Activated gamma-delta T cell (primary cell): ENCODE data around the gene TNFRSF1B.

ENCODE experiments used
- DNase-seq: peaks from one replicate; lab custom pipeline; 2025; lab: John Stamatoyannopoulos, UW

Gene TNFRSF1B

DNA sequence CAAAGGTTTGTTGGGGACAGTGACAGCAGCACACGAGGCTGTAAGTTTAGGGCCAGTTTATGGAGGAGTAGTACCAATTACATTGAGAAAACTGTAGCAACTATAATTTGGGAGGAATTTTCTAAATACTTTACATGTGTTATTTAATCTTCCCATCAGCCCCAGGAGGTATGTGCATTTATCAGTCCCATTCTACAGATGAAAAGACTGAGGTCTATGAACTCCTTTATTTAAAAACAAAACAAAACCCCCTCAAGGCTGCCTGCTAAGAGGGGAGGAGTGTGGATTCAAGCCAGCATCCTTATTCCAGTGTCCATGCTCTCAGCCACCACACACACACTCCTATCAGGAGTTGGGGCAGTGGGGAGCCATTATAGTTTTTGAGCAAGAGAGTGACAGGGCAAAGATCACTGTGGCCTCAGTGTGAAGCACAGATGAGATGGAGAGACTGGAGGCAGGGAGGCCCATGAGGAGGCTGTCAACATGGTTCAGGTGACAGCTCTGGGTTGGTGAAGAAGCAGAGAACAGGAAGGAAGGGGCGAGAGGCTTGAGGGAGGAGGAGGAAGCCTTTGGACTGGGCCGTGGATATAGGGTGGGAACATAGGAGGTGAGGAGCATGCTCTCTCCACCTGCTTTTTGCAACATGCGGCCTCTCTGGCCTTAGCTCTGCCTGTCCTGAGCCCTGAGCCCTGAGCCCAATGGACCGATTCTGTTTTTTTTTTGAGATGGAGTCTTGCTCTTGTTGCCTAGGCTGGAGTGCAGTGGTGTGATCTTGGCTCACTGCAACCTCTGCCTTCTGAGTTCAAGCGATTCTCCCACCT is 9.7 kb downstream of the TNFRSF1B start:
- DNase-seq = no peak

DNA sequence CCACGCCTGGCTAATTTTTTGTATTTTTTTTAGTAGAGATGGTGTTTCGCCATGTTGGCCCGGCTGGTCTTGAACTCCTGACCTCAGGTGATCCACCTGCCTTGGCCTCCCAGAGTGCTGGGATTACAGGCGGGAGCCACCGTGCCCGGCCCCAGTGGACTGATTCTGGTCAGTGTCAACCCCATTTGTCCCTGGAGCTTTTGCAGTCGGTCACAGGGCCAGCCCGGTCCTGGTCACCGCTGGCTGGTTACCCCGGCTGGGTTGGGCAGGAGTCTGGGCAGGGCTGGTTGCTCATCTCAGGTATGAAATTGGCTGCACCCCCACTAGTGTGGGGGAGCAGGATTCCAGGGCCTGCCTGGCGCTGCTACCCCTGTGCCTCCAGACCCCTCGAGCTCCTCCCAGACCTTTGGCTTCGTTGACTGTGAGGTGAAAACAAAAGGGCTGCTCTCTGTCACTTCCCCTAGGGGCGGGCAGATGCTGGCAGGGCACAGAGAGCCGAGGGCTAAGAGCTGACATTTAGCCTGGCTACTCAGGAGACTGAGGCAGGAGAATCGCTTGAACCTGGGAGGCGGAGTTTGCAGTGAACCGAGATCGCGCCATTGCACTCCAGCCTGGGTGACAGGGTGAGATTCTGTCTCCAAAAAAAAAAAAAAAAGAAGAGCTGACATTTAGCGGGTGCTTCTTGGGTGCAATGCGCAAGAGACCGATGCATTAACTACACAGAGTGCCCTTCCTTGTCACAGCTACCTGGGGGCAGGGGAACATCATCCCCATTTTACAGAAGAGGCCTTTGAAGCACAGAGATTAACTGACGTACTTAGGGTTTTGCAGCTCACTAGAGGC is 10.6 kb downstream of the TNFRSF1B start:
- no peak for DNase-seq

DNA sequence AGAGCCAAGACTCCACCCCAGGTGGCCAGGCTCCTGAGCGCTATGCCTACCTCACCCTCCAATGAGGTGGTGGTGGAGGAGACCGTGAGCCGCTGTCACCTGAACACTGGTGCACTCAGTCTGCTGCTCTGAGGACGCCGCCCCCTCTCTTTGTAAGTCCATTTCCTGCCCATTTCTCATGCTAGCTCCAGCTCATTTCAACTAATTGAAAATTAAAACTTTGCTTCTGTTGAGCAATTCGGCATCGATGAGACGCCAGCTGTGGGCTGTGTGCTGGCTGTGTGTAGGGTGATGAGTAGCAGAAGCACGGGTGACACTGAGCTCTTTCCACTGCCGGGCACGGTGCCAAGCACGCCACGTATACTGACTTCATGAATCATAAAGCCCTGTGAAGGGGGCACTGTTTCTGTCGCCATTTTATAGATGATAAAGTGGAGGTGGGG is 11.2 kb downstream of the TNFRSF1B start:
- DNase-seq = peak; percentile 84

DNA sequence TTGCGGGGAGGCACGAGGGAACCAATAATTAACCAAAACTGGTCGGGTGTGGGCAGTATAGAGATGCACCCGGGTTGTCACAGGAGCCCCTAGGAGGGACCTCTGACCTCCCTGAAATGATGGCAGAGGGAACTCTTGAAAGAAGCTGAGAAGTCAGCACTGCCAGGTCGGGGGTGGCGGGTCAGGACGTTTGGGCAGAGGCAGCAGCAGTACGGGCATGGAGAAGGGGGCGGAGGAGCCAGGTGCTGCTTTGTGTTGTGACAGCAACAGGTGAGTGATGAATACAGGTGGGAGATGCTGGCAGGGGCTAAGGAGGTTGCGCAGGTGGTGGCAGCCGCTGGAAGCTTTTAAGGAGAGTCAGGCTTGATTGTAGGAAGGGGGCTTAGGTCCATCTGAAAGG is 11.7 kb downstream of the TNFRSF1B start:
- no peak for DNase-seq

DNA sequence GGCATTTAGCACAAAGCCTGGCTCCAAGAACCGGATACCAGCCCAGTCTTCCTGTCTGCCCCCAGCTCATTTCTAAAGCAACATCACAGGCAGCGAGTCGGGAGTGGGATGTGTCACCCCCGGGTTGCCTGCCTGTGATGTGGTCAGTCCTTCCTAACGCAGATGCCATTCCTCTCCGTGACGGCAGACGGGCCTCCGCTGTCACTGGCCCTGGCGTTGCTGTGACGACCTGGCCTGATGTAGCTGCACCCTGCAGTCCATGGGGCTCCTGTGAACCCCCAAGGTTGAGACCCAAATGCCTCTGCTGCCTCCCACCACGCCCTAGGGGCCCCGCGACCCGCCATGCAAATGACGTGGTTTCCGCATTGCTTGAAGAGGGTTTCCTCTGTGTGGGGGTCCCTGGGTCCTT is 12.3 kb downstream of the TNFRSF1B start:
- DNase-seq = peak; percentile 75

DNA sequence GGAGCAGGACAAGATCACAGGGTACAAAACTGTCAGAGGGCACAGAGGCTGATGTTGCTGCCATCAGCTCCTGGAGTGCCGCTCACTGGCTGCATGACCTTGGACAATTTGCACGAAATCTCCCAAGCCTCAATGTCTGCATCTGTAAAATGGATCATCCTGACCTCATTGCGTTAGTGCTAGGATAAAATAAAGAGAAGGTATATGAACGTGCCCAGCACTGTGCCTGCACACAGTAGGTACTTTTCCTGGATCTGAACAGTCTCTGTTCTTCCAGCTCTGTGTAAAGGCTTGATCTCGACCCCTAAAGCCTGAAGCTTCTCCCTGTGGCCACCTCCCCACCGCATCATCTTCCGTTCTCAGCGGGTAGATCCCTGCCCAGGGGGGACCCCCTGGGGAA is 12.9 kb downstream of the TNFRSF1B start:
- no peak for DNase-seq

DNA sequence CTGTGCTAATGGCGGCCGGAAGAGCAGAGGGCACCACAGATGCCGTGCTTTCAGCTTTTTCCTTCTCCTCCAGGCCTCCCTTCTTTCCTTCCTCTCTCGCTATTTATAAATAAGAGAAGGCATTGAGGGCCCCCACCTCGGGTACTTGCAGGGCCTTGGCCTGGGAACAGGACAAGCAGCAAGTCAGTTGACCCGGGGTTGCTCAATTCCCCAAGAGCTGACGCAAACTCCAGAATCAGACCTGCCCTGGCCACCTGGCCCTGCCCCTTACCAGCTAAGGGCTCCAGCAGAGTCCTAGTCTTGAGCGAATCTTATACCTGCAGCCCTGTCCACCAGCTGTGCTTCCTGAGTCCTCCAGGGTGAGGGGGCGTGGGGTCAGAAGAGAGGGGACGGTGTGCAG is 13.5 kb downstream of the TNFRSF1B start:
- no peak for DNase-seq

DNA sequence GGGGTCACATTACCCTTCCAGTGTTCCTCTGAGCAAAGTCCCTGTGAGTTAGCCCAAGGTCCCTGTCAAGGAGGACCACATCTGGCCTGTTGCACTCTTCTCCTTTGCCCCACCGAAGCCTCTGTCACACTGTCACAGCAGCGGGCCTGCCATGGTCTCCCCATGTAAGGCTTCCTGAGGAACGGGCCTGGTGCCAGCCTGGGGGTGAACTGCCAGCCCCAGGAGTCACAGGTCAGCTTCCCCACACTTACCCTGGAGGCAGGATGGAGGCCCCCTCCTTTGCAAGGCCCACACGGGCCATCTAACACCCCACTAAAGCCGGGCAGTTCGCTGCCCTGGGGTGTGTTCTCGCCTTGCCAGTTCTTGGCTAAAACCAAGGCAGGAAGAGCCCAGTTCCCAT is 14.1 kb downstream of the TNFRSF1B start:
- no peak for DNase-seq

DNA sequence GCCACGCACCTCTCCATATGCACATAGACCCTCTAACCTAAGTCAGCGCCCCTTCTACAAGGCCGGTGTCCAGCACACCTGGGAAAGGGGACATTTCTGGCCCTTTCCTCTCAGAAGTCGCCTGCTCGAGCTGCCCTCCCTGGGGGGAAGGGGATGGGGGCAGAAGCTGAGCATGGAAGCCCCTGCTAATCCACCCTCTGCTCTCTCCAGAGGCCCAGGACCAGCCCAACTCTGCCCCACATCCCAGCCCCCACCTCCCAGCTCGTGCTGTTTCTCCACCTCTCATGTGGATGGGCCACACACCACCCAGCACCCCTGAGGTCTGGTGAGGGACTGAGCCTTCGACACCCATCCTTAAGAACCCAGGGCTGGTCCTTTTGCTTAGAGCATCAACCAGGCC is 14.8 kb downstream of the TNFRSF1B start:
- DNase-seq = no peak

DNA sequence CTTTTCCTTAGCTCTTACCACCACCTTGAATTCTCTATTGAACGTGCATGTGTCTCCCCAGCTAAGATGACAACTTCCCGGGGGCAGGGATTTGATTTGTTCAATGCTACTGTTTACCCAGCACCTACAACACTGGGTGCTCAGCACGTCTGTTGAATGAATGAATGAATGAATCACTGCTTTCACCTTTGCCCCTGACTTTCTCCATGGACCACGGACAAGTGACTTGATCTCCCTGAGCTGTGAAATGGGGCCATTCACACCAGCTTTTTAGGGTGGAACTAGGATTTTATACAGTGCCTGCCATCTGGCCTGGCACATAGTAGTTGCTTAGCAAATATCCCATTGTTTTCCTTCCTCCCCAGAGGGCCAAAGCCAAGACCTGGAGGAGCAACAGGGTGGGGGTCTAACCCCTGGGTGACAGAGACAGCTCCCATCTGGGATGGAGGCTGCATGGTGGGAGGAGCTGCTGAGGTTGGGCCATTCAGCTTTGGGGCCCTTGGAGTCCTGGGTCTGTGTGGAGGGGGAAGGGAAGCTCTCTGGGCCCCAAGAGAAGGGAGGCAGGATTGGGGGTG is 15.7 kb downstream of the TNFRSF1B start:
- no peak for DNase-seq

DNA sequence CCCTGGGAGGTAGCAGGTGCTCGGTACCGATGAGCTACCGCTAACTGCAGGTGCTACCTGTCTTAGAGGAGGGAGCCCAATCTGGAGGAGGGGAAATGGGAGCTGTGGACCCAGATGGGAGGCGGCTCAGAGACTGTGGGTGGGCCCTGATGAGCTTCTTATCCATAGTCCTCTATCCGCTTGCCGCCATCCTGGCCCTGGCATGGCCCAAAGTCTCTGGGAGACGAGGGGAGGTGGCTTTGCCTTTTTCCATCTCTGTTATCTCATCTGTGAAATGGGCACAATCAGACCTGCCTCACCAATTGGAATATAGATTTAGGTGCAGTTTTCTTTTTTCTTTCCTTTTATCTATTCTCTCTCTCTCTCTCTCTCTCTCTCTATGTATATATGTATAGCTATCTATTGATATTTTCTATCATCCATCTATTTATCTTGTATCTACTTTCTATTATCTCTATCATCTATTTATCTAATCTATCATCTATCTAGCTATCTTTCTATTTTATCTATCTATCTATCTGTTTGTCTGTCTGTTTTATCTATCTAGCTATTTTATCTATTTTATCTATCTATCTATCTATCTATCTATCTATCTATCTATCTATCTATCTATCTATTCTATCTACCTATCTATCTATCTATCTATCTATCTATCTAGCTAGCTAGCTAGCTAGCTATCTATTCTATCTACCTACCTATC is 16.5 kb downstream of the TNFRSF1B start:
- no peak for DNase-seq

DNA sequence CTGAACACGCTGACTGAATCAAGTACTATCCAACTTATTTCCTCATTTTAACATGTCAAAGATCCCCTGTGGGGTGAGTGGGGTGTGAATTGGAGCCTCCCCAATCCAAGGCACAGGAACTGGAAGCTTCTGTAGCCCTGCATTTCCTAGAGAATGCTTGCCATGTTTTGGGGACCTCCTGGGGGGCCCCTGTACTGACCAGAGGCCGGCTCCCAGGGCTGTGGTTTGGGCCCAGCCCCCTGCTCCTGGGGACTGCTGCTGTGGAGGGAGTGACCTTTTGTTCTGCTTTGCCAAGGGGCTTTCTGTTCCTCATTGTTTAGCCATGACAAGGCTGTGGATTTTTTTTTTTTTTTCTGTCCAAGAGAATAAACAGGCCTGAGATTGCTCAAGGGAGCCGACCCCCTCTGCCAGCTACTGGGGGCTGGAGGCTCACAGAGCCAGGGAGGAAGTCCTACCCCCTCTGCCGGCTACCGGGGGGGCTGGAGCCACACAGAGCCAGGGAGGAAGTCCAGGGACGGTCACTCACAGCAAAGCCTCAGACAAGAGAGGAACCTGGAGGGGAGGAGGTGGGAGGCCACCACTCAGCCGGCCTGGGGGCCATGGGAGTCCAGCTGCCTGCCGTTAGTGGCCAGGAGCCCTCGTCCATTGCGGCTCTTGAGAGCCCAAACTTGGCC is 17.4 kb downstream of the TNFRSF1B start:
- DNase-seq = no peak

DNA sequence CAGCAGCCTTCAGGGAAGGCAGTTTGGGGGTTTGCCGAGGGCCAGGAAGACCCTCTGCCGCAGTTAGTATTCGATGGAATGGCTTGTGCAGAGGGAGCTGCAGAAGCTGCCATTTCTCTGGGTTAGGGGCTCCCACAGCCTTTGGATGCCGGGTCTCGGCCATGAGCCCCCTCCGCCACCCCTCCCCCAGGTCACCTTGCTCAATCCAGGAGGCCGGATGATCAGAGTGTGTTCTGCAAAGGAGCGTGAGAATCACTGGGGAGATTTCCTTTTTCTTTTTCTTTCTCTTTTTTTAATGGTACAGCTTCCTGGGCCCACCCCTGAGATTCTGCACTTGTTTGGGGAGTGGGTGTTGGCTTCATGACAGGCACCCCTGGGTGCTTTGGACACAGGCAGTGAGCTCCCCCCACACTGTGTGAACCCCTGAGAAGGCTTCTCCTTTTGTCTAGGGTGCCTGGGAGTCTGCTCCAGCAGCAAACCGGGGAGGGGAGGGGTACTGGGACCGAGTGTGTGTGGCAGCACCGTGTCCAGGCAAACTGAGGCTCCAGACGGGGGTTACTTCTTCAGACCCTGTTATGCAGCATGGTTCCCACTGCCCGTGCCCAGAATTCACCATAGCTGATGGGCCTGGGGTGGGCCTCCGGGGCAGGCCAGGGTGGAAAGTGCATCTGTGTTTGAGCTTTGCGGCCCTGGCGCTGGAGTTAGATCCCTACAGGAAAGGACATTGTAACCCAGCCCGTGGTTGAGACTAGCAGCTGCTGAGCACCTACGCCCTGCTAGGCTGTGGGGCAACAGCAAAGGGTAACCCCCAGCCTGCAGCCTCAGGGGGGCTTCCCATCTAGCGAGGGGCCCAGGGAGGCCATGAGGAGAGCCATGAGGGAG is 18.5 kb downstream of the TNFRSF1B start:
- DNase-seq = no peak

DNA sequence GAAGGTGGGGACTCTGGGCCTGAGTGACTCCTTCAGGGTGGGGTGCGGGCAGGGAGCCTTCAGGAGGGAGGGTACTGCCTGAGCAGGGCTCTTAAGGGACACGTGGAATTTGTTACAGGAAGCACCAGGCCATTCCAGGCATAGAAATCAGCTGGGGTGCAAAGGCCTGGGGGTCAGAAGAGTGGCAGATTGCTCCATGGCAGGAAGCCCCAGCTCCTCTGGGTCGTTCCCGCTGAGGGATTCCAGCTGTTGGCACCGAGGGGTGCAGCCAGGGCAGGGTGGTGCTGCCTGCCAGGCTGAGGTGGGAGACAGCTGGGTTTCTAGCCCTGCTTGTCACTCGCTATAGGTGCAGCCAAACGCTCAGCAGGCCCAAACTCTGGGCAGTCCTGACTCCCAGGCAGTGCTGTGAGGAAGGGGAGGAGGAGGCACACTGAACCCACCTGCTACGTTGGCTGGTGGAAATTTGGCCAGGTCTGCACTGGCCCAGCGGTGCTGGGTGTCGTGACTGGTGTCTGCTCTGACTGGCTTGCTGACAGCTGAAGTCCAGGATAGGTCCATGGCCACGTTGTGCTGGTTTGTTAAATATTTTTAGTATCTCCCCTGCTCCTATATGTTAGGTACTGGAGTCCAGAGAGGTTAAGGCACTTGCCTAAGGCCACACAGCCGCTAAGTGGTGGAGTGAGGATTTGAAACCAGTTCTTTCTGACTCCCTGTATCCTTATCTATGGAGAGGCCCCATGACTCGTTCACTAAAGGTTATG is 19.3 kb downstream of the TNFRSF1B start:
- no peak for DNase-seq

DNA sequence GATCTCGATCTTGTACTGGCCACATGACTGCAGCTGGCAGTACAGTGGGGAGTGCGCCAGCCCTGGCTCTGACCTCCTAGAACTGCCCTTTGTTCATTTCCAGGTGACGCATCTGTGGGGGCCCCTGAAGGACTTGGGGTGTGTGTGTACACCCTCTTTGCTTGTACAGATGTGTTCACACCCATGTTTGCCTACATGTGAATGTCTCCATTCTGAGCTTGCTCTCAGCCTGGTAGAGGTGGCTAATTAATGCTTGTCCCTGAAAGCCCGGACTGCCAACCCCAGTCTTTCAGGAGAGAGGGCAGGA is 19.8 kb downstream of the TNFRSF1B start:
- no peak for DNase-seq

DNA sequence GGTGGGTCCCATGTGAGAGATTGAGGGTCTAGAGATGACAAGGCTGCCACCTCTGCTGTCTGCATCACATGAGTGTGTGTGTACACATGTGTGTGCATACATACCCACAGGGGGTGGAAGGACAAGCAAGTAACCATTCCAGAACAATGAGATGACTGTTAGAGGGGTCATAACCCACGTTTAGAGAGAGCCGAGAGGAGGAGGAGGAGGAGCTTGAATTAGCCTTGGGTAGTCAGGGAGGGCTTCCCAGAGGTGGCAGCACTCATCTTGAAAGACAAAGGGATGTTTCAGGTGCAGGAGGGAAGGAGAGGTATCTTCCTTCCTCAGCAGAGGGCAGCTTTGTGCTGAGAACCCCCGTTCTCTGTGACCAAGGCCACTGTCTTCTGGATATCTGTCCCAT is 21.3 kb downstream of the TNFRSF1B start:
- no peak for DNase-seq

DNA sequence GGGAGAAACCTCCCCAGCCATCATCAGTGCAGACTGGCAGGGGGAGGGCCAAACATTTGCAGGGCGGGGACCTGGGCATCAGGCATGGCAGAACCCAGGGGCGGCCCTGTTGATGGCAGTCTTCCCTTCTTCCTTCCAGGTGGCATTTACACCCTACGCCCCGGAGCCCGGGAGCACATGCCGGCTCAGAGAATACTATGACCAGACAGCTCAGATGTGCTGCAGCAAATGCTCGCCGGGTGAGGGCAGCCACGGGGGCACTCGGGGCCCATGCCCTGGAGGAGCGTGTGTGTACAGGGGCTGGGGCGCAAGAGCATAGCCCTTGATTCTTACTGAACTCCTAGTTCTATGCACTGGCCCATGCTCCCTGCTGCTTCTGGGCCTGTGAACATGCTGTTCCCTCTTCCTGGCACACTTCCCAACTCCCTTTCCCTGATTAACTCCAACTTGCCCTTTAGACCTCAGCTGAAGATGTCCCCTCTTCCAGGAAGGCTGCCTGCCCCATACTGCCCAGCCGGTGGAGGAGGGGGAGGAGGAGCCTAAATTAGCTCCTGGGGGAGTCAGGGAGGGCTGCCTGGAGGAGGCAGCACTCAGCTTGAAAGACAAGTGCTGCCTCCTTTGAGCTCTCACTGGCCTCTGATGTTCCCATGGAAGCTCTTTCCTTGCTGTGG is 22.0 kb downstream of the TNFRSF1B start:
- no peak for DNase-seq

DNA sequence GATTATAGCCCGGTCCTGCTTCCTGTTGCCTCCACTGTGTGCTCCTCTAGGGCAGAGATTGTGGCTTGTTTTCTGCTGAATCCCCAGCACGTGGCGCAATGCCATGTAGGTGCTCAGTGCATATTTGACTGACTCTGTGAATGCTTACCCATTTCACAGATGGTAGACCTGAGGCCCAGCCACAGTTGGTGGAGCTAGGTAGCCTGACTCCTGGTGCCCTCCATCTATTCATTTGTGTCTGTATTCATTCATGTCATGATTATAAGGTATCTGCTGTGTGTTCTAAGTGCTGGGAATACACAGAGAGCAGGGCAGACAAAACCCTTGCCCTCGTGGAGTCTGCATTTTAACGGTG is 22.5 kb downstream of the TNFRSF1B start:
- DNase-seq = no peak

DNA sequence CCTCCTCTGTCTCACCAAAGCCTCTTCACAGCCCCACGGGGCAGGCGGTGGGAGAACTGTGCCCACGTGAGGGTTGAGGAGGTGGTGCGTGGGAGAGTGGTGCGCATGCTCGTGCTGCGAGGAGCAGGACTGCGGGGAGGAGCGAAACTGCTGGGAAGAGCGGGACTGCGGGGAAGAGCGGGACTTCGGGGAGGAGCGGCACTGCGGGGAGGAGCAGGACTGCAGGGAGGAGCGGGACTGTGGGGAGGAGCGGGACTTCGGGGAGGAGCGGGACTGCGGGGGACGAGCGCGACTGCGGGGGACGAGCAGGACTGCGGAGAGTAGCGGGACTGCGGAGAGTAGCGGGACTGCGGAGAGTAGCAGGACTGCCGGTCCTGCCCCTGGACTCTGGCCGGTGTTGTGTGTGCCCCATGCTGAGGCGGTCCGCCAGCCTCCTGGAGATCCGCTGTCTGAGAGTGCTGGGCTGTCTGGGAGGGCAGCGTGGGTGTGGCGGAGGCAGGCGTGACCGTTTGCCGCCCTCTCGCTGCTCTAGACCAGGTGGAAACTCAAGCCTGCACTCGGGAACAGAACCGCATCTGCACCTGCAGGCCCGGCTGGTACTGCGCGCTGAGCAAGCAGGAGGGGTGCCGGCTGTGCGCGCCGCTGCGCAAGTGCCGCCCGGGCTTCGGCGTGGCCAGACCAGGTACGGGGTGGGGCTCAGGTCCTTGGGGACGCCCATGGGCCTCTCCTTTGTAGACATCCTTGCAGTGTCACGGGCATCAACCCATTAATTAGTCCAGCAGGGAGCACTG is 24.6 kb downstream of the TNFRSF1B start:
- DNase-seq = no peak
